Superior temporal gyrus (tissue), 1 donor: ENCODE measurements around the gene ERMARD.

Source experiments
- DNase-seq: peaks from one replicate; pipeline ENCODE4 v3.0.0-alpha.2; 2016; ENCODE audit errors: extremely low spot score

Gene ERMARD

DNA sequence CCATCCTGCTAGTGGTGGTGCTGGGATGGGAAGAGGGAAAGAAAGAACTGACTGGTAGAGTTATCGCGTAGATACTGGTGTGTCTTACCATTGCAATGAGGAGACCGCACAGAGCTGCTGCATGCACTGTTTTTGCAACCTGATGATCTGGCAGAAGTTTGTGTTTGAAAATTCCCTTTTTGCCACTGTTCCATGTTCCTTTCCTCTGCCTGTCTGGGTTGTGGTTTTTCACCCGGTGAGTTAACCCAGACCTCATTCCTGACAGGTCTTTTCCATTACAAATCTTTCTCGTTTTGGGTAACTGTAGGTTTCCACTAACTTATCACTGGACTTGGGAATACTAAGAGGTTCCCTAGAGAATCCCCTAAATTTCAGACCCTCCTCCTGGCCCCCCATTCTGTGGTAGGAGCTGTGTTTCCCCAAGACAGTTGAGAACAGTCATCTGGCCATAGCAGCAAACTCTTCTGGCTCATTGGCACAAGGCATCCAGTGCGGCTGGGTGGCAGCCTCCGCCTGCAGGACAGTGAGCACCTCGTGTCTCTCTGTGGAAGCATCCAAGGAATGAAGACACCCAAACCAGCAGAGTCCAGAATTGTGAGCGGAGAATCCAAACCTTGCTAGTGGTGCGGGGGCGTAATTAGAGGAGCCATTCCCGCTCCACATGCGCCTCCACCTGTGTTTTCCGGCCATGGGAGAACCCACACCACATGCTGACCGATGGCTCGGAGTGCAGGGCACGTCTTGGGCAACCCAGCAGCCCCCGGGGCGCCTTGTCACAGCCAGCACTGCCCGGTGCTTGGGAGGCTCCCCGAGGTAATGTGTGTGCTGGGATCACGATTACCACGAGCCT lies 32.8 kb downstream of the ERMARD start:
- no peak for DNase-seq

DNA sequence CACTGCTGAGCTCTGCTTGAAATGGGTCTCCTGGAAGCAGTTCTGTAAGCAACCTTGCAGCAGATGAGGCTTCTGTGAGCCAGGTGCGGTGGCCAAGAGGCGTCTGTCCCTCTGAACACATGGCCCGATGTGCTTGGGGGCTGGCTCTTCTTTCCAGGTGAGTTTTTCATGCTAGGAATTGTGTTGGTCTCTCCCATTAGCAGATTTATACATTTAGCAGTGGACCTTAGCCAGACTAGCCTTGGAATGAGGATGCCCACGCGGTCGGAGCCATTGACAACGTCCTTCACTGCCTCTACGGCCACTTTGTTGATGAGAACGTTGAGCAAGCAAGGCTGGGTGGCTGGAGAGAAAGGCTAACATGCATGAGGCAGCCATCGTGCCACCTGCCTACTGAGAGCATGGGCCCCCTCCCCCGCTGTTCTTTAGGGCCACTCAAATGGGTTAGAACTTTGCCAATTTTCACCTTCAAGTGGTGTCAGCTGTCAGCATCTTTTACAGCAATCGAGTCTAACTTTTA lies 33.5 kb downstream of the ERMARD start:
- DNase-seq, result no peak

GRCh38 chr6:169785566-169785965 lies 34.1 kb downstream of the ERMARD start:
- no peak for DNase-seq

- DNase-seq, result no peak
These were observed 34.9 kb downstream of the ERMARD start for GRCh38 chr6:169786349-169786748.

DNA sequence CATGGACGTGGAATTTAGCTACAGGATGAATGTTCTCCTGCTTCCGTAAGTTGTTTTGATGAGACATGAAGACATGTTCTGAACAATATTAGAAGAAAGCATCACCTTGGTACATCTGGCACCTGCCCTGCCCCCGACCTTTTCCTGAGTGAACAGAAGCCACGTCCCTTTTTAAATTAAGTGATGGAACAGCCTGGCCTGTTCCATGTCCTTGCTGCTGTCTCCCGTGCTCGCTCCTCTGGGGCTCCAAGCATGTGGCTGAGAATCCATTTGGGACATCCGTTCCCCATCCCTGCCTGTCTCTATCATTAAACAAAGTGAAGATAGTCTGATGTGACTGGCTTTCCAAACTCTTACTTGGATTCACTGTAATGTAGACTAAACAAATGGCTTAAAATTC lies 36.4 kb downstream of the ERMARD start:
- no peak for DNase-seq

- DNase-seq, result no peak
These were observed 37.4 kb downstream of the ERMARD start for GRCh38 chr6:169788809-169789145.

- no peak for DNase-seq
These were observed 37.9 kb downstream of the ERMARD start for GRCh38 chr6:169789146-169789943.

DNA sequence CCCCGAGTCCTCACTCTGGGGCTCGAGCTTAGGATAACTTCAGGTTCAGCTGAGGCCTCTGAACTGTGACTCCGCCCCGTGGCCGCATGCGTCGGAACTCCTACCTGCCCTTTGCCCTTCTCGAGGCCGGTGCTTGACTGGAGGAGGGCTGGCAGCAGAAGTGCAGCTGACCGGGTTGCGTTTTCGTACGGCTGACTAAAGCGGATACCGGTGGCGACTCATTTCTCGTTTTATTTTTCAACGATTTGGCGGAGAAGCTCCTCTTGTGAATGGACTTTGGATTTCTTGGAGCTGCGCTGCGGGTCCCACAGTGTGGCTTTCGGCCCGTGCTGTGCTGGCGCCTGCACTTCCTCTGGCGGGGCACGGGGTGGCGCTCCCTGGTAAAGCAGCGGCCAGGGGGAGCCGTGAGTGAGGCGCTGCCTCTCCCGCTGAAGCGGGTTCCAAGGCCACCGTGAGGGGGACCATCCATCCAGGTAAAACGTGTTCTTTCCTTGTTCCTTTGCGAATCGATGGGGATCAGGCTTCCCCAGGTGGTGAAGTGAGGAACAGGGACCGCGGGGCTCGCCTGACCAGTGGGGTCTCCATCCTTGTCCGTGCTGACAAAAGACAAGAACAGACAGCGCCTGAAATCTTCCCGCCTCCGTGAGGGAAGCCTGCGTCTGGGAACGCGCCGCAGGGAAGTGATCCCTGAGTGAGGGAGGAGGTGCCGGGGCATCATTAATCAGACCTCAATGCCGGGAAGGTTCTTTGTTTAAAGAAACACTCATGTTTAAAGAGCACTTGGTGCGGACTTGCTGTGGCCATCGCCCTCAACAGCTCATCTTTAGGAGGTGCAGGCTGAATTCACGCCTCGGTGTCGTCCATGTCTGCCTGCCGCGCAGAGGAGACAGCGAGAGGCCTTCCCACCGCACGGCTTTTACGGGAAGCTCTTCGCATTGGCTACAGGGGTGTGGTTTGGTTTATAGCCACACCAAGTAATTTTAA lies 38.8 kb downstream of the ERMARD start:
- peak; percentile 86 for DNase-seq

GRCh38 chr6:169791721-169792131 lies 40.3 kb downstream of the ERMARD start:
- DNase-seq, result no peak

- DNase-seq, result no peak
These were observed 41.0 kb downstream of the ERMARD start for GRCh38 chr6:169792306-169793015.

GRCh38 chr6:169793408-169793807 lies 42.0 kb downstream of the ERMARD start:
- DNase-seq, result no peak

DNA sequence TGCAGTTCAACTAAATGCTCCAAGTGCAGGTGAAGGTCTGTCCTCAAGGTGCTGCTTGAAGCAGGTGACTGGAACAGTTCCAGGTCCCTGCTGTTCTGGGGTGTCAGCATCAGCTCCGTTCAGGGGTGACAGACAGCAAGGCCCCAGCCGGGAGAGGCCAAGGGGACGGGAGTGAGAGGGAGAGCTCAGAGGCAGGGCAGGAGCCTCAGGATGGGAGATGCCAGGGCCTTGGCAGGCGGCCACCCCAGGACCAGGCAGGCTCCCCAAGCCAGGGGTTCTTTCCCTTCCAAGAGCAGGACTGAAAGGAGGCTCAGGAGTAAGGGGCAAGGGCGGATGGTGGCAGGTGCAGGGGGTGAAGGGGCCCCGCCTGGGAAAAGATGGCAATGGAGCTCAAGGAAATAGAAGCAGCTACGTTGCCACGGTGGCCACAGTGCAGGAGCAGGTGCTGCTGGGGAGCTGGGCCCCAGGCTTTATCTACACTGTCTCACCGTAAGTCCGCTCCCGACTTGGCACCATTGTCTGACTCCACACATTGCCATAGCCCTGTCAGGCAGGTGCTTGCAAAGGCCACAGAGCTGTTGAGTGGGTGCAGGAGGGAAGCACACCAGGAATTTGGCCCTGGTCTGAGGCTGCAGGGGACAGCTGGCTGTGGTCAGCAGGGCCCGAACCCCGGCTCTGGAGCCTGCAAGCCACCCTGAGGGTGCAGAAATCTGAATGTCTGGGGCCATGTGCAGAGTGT lies 43.1 kb downstream of the ERMARD start:
- no peak for DNase-seq

GRCh38 chr6:169795196-169795595 lies 43.8 kb downstream of the ERMARD start:
- no peak for DNase-seq

DNA sequence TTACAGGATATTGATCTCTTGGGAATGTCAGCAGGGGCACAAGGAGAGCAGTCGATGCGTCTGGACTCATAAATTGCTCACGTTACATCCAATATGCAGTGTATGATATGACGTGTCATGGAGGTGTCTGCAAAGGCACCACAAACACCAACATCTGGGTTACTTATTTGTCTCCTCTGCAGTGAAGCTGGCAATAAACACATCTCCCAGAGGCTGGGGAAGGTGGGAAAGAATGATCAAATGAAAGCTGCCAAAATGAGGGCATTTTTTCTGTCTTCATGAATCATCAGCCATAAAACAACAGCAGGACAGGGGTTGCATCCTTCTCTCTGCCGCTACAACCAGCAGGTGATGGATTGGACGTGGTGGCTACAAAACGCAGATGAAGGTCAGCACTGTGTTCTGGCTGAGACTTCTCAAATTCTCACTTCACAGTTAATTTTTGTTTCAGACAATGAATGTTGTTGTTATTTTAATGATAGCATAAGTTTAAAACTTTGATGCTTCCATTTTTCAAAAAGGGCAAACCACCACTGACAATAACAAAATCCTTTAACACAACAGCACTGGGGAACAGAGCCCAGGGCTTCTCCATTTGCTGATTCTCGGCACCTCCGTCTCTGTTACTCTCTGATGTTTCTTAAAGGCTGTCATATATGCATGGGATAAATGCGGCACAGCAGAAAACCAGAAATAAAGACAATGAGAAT lies 47.5 kb downstream of the ERMARD start:
- no peak for DNase-seq

DNA sequence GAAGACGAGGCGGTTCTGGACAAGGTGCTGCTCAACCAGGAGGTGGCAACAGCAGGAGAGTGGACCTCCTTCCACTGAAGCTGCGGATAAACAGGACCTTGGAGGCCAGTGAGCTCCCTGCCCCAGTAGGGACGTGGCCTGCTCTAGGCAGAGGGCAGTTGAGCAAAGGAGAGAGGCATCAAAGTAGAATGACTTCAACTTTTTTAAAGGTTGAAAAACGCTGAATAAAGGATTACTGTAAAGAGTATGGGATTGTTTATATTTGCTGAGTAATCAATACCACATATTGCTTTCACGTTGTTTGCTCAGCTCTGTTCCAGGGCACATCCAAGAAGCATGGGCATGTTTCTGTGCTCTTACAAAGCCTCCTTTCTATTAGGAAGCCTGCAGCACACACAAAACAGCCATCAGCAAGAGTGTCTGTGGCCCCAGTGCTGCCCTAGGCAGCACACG lies 48.1 kb downstream of the ERMARD start:
- peak; percentile 61 for DNase-seq

- no peak for DNase-seq
These were observed 48.8 kb downstream of the ERMARD start for GRCh38 chr6:169800116-169800667.

DNA sequence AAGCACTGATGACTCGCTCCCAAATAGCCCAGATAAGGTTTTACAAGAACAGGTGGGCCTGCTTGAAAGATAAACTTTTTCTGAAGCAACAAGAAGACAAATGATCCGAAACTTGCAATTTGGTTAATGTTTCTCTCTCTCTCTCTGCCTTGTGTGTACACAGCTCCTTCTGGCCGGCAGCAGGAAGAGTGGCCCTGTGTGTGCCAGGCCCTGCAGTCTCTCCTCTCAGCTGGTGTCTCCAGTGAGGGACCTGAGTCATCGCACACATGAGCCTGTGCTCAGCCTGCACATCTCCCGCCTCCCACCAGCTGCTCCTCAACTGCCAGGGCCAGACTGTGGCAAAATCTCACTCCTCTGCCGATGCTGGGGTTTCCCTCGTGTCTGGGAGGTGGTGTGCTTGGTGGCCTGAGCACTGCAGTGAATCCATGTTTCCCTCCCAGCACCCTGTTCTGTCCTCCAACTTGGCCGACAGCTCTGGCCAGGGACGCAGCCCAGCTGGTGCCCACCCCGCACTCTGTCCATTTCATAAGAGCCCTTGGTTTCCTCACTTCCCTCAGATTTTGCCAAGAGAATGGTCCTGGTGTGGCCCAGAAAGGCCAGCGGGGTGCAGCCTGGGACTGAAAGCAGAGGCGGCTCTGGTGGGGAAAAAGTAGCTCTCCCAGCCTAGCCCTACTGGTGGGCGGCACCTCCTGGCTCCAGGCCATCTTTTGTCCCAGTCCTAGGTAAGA lies 49.4 kb downstream of the ERMARD start:
- peak; percentile 65 for DNase-seq

DNA sequence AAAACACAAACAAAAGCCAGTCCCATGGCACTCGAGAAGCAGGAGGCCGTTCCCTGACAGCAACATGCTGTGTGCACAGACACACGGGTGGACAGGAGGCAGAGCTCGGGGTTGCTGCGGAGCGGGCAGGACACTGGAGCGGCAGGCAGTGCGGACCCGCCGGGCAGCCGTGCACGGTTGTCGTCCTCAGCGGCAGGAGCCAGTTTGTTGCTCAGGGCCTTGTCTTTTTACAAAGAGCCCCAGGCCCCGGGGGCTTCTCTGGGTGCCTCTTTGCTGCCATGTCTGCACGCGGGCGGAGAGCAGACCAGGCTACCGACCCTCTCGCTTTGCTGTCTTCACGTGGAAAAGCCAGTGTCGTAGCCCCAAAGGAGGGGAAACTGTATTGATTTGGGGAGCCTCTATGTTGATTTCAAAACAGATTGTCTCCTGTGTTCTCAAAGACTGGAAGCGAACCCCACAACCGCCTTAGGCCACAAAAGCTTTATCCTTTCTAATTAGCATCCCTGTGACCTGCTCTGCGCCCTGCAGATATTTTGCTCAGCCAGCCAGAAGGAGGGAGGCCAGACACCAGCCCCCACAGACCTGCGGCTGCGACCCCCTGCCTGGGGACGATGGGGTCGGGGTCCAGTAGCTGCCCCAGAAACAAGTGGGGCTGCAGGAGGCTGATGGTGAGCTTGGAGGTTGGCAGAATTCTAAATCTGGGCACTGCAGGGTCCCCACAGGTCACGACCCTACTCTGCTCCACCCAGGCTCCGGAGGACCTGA lies 50.2 kb downstream of the ERMARD start:
- no peak for DNase-seq
